Smooth muscle cell of the brain vasculature (primary cell): ENCODE measurements around the gene TOGARAM2.

Source experiments
- DNase-seq: peaks from one replicate; pipeline ENCODE4 v3.0.0-alpha.2; 2012; ENCODE audit warnings: low read depth, low spot score

The TOGARAM2 gene

GRCh38 chr2:29053670-29054400 lies 72.7 kb downstream of the TOGARAM2 start:
- no peak for DNase-seq

GRCh38 chr2:29054430-29054829 lies 73.3 kb downstream of the TOGARAM2 start:
- DNase-seq, result no peak

DNA sequence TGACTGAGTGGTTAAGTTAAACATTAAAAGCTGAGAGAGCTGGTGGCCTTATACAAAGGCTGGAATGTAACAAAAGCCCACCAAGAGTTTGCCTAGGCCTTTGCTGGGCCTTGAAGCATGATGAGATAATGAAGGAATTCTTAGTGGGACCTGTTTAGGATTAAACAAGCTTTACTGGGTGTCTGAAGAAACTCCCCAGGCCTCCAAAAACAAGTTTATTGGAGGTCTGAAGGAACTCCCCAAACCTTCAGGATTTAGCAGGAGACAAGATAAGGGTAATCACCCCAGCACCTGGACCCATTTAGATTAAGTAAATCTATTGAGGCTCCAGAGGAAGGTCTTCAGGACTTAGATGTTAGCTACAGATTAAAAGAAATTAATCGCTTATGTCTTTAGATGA lies 74.5 kb downstream of the TOGARAM2 start:
- DNase-seq, result no peak

- DNase-seq, result no peak
Observed at GRCh38 chr2:29056452-29056851, 75.4 kb downstream of the TOGARAM2 start.

DNA sequence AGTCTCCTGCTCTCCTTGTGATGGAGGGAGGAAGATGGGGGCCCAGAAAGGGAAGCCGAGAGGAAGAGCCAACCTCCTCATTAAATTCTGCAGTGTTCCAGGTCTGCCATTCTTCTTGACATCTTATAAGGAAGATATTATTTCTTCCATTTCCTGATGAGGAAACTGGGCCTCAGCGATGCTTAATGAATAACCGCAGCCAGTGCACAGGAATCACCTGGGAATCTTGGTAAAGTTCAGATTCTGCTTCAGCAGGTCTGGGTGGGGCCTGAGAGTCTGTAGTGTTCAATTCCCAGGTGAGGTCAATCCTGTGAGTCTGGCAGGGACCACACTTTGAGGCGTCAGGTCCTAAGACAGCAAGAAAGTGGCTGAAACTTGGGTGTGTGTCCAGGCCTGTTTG lies 75.9 kb downstream of the TOGARAM2 start:
- DNase-seq, result no peak

DNA sequence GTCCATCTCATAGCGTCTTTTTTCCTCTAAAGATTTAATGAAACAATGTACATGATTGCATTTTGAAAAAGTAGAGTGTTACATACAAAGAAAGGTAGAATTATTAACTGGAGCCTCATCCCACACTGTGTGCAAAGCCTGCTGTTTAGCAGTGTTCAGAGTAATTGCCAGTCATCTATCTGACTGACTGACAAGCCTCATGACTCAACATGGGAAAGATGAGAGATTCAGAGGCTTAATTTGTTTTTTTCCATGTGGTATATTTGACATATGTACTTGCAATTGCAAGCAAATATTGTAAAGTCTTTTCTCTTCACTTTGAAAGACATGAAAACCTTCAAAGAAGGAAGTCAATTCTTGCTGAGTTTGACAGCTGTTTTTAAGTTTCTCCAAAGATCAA lies 78.5 kb downstream of the TOGARAM2 start:
- DNase-seq, result no peak

DNA sequence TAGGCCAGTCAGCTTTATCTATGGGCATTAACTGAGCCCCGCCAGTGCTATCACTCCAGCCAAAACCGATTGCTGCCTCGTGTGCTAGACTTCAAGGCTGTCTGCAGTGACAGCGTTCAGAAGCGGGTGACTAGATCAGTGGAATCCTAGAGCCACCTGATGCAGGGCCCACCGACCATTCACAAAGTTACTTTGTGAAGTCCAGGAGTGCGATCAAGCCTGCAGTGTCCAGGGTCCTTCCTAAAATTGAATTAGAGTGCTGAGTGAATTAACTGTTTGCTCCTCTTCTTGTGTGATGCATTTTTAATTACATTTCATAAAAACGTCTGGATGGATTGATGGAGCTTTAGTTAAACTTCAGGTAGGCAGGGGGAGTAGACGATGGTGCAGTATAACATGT lies 79.3 kb downstream of the TOGARAM2 start:
- DNase-seq, result no peak

DNA sequence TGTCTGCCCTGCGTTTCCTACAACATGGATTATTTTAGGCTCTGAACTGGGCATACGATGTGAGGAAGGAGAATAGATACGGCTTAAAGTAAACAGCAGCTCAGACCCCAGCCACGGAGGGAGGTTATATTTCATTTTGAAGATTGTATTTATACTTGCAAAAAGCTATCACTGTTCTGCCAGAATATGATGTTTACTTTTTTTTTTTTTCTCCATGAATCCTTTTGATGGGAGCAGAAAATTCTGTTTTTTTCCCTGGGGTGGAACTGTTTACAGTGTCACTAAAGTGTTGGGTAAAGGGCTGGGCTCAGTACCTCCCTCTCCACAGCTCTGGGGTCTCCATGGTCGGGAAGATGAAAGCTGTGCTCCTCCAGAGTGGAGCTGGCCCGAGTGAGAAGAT lies 80.1 kb downstream of the TOGARAM2 start:
- DNase-seq, result no peak

DNA sequence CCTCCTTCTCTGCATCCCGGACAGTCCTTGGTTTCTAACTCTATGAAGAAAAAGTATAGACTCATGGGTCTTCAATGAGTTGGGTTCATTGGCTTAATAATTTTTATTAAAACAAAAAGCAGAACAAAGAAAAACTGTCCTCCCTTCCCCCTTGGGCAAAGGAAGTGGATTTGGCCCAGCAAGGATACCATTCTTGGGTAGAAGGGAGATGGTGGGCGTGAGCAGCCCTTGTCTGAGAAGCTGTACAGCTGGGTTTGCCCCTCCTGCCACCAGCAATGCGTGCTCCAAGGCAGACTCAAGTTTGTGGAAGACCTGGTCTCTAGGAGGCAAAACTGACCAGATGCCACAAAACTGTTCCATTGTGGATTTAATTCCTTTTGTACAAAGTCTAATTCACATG lies 80.5 kb downstream of the TOGARAM2 start:
- no peak for DNase-seq

DNA sequence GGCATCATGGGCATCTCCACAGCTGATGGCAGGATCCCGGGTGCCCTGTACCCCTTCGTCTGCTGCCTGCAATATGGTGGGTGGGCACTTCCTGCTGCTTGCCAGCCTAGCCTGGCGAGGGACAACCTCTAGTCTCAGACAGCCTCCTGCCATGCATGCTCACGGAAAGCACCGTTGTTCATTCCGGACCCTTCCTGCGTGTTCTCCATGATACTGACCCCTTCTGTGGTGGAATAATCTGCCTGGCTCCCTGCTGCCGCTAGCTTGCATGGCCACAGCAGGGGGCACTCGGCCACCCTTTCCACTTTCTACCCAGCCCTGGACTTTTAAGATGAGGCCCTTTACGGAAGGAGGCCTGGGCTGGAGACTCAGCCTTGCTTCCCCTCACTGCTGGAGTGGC lies 81.3 kb downstream of the TOGARAM2 start:
- DNase-seq, result no peak

DNA sequence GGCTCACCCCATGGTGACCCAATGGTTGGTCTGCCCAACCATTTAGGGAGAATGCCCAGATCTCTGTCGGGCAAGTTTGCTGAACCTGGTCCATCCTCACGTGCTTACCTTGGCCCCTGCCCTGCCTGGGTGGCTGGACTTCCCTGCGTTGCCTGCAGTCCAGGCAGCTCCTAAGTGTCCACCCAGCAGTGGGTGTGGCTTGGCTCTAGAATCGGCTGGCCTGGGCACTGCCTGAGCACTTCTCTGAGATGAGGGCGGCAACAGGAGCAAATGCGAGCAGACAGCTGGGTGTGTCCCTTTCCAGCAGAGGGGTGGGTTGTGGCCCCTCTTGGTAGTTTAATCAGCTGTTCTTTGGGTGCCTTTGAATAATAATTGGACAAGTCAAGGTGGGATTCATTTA lies 82.0 kb downstream of the TOGARAM2 start:
- no peak for DNase-seq

DNA sequence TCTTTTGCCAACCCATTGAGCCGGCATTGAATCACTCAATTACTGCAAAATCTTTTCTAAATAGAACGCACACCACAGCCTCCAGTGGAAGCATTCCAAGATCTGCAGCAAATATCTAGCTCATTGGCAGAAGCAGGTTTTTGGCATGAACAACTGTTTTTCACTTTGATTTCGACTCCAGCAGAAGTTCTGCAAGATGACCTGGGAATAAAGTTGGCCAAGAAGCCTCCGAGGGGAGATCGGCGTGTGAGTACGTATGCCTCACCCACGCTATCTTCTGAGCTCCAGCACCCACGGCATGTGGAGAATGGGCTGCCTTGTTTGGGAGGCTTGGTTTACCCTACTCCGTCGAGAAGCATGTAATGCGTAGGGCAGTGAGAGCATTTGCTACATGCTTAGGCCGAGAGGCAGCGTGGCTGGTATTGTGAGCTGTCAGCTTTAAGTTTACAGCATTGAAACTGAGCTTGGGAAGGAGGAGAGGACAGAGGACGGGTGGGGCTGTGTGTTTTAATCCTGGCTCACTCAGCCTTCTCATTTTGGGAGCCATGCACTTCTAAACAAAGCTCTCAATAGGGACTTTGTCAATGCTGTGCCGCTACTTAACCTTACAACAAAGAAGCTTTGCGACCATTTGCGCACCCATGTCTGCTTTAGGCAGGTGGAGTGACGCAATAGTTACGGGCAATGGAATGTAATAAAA lies 82.7 kb downstream of the TOGARAM2 start:
- DNase-seq, result no peak

GRCh38 chr2:29064346-29064715 lies 83.2 kb downstream of the TOGARAM2 start:
- no peak for DNase-seq

DNA sequence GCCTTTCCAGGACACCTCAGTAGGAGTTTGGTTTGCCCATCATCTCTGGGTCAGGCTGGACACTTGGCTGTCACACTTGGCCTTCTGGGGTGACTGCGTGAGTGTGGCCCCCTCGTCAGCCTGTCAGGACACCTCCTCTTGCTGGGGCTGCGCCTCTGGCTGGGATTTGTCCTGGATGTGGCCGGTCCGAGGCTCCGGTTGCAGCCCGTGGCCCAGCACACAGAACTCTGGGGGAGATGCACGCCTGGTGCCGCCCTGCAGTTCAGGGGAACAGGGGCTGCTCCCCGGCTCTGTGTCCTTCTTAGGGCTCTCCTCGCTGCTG lies 83.6 kb downstream of the TOGARAM2 start:
- no peak for DNase-seq

- no peak for DNase-seq
Observed at GRCh38 chr2:29065068-29065811, 84.1 kb downstream of the TOGARAM2 start.

DNA sequence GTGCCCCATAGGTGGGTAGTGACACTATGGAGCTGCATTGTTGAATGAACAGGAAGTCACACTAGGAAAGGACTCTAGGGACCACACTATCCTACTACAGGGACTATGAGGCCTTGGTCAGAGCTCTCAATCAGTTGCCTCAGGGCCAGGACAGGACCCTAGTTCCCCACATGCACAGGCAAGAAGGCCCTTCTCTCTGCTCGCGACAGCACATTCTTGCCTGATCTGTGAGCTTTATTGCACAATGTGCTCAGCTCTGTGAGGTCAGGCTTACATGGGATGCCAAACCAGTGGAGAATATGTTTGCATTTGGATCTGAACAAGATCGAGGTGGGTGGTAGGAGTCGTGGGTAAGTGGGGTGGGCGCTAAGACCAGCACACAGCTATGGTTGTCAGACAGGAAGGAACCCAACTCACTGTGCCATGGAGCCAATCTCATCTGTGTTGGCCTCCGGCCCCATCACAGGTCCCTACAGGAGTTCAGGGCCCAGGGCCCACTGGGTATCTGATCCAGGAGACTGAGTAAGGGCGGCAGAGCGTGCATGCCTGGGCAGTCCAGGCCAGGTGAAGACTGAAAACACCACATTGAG lies 85.3 kb downstream of the TOGARAM2 start:
- DNase-seq, result no peak

GRCh38 chr2:29066997-29067605 lies 86.0 kb downstream of the TOGARAM2 start:
- no peak for DNase-seq

DNA sequence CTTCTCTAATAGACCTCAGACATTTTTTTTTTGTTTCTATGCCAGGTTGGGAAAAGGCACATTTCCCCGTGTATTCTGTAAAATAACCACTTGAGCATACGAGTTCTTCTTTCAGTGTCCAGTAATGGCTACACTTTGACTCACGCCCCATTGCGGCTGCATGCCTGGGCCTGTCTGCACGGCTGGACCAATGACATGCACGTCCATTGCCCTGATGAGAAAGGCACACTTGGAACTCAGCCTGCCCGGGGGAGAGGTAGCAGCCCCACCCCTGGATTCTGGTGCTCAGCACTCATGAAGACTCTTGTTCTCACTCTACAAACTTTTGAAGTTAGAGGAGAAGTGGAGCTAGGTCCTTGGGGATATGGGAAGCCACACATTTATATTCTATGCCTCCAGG lies 87.4 kb downstream of the TOGARAM2 start:
- no peak for DNase-seq

- no peak for DNase-seq
Observed at GRCh38 chr2:29070526-29070925, 89.4 kb downstream of the TOGARAM2 start.

DNA sequence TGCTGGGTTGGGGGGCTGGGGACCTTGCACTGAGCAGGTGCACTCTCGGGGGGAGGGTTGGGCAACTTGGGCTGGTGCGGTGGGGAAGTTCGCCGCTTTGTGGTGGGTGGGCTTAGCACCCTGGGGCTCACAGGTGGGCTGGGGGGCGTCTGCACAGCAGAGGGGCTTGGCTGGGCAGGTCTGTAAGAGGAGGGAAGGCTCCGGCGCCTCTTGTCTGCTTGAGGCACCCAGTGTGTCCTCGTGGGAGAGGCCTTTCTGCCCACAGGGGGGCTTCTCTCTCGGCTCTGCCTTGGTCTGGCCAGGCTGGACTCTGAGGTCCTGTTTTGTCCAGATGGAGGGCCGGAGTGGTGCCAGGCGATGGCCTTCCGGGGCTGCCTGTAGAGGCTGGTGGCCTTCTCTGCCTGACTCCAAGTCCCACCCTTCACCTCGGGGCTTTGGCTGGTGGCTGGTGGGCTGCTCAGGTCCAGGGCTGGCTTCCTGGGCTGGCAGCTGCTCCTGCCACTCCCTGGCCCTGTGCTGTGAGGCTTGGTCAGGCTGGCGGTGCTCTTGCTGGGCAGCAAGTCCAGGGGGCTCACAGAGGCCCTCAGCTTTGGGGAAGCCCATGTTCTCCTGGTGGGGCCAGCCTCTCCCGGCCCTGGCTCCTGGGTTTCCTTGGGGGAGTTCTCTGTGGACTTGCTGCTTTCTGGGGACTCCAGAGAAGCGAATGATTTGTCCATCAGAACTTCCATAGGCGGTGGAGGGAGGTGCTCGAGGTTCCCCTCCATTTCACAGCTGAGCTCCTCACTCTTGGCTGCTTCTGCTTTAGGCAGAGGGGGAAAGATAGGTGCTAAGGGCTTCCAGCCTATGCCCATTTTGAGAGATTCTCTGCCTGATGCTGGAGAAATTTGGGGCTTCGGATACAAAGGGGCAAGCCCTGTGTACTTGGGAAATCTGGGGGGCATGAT lies 90.2 kb downstream of the TOGARAM2 start:
- DNase-seq, result no peak

DNA sequence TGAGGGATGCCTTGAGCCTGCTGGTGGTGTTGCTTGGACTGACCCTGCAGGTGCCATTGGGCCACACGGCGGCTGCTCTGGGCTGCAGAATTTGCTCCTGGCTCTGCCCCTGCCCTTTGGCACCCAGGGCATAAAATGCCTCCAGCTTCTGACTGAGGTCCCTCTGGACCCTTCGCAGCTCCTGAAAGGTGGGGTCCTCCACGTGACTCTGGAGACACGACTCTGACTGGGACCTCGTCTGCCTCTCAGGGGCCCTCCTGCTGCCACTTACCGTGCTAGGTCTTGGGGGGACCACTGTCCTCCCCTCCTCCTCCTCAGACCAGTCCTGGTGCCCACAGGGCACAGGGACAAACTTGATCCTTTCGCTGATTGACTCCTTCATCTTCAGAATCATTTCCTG lies 91.2 kb downstream of the TOGARAM2 start:
- DNase-seq, result no peak
